ENCODE measurements around the gene OR6A2. TPM values are rescaled to one million over a fixed set of nuclear protein-coding genes. Genes with fewer than 3 reads are reported as not detected.
A peak's percentile ranks its signal among the peaks of the same experiment; 100 is the strongest.

OR6A2 gene
- total and polyA plus RNA-seq, 9 of the 15 experiments (the other 6 are each of a cell fraction or from before 2014, with no cell fraction given) = 0.04 to 0.69 (median 0.35) TPM; not detected in 2

DNA sequence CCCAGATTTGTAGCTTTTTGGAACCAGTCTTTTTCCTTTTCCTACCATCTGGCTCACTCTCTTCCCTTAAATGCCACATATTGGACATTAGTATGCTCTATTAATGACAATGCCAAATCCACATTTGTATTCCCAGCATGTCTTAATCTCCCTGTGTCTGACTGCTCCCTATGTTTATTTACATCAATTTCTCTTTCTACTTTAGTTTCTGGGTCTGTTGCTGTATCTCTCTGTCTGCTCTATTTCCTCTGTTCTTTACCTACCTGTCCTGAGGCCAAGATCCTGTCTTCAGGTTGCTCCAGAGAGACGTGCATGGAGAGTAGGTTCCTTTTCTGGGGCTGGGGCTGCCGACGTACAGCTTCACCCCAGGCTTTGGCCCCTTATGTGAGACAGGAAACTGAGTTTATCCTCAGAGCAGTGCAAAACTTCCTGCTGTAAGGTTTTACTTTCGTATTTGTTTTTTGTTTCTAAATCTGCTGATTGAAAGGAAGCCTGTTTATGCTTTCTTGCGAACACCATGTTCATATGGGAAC is 53.3 kb downstream of the OR6A2 start:
- ATAC-seq (peak; percentile 49), FAIRE-seq (no peak), DNase-seq (ENCODE audit: extremely low read depth in 1 of 4, low spot score in 3 of 4) (no peak)
- POLR2A ChIA-PET = interaction anchor here (0.7 to 2.1 kb wide), 4 partner anchors 9 to 122 kb away, joined by 3 to 10 read pairs (median 6); no protein-coding TSS in a partner anchor
- Histone ChIP-seq H3K9me1 (ENCODE audit: control insufficient read depth, insufficient read depth, low read length) (no peaks in the 10 kb centered on the region), H3K27me3 (ENCODE audit: control insufficient read depth in 2 of 2, insufficient read depth in 2 of 2, low read length in 2 of 2) (no peaks in the 10 kb centered on the region), H3K79me2 (ENCODE audit: control insufficient read depth, insufficient read depth, low read length) (no peaks in the 10 kb centered on the region), H3K4me1 (replicated peaks in 1 of 2; ENCODE audit: control insufficient read depth in 2 of 2, insufficient read depth in 2 of 2, low read length in 2 of 2) (peaks cover 0 to 50% of the 10 kb centered on the region in 2 experiments), H3K27ac (ENCODE audit: extremely low read depth, low read depth, low read length) (peak overlapping the region; percentile 72), H4K20me1 (replicated peaks; ENCODE audit: control insufficient read depth, insufficient read depth, low read length) (no peaks in the 10 kb centered on the region), H3K4me2 (ENCODE audit: insufficient read depth, low read length) (peak overlapping the region; percentile 53), H3K36me3 (ENCODE audit: control insufficient read depth, insufficient read depth, low read length) (no peaks in the 10 kb centered on the region), H3K9ac (ENCODE audit: insufficient read depth in 1 of 2, low read depth in 2 of 2, low read length in 2 of 2) (peak overlapping the region in 1 of 2 experiments; percentile 48; a peak in 2 of 4 replicates), H3K9me3 (replicated peaks; ENCODE audit: control insufficient read depth, insufficient read depth, low read depth, low read length) (0 out of 2 replicates have a peak, but pooled peaks cover 3% of the 10 kb centered on the region), H3K4me3 (no peak overlapping the region), H2AFZ (ENCODE audit: low read depth, low read length) (peak overlapping the region; percentile 82)
- in situ Hi-C loops (cut with MboI) (no loop called here), intact Hi-C loops (cut with micrococcal nuclease) (no loop called here)
- CTCF ChIA-PET (ENCODE audit: low intra/inter-chr PET ratio) = no interaction called here
- WGBS (ENCODE audit: insufficient coverage, low coverage, missing lambda C conversion rate) = 43% methylated on average over 5 of the region's 5 CpGs
- TF ChIP-seq MAZ (CRISPR knock-in tag; conservative IDR thresholded peaks at IDR 0.05 in 1 of 2, IDR thresholded peaks at IDR 0.05 in 1 of 2) = 0 out of 4 replicates have a peak, but pooled peaks of 1 of the 2 experiments have one; percentile 15
- 0 out of 2 replicates have a peak, but pooled peaks have one; percentile 3 for TF ChIP-seq GATA2 (CRISPR knock-in tag; IDR thresholded peaks at IDR 0.05)
- TF ChIP-seq TRIM24 (IDR thresholded peaks at IDR 0.05) = 0 out of 4 replicates have a peak, but pooled peaks of 1 of the 2 experiments have one; percentile 18
- TF ChIP-seq ETV5 (CRISPR knock-in tag; IDR thresholded peaks at IDR 0.05; ENCODE audit: low read depth) = 0 out of 2 replicates have a peak, but pooled peaks have one; percentile 23
- peak; percentile 28 for TF ChIP-seq ETV1 (tag; conservative IDR thresholded peaks at IDR 0.05; ENCODE audit: low read depth)
- no peak for TF ChIP-seq RB1 (IDR thresholded peaks at IDR 0.05; ENCODE audit: low read depth)
- TF ChIP-seq RBBP5 (IDR thresholded peaks at IDR 0.05; ENCODE audit: borderline replicate concordance, insufficient read depth, low read length, poor library complexity, severe bottlenecking) = no peak
- TF ChIP-seq ZNF584 (CRISPR knock-in tag; IDR thresholded peaks at IDR 0.05; ENCODE audit: low read depth) = 0 out of 2 replicates have a peak, but pooled peaks have one; percentile 1
- TF ChIP-seq ZNF551 (CRISPR knock-in tag; IDR thresholded peaks at IDR 0.05) = no peak
- peak; percentile 9; the same call in 1 of the 2 replicates for TF ChIP-seq GABPA (tag; conservative IDR thresholded peaks at IDR 0.05; ENCODE audit: low read depth)
- TF ChIP-seq, protein P1, sequence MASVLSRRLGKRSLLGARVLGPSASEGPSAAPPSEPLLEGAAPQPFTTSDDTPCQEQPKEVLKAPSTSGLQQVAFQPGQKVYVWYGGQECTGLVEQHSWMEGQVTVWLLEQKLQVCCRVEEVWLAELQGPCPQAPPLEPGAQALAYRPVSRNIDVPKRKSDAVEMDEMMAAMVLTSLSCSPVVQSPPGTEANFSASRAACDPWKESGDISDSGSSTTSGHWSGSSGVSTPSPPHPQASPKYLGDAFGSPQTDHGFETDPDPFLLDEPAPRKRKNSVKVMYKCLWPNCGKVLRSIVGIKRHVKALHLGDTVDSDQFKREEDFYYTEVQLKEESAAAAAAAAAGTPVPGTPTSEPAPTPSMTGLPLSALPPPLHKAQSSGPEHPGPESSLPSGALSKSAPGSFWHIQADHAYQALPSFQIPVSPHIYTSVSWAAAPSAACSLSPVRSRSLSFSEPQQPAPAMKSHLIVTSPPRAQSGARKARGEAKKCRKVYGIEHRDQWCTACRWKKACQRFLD (CRISPR knock-in tag; IDR thresholded peaks at IDR 0.05) = peak; percentile 59; the same call in 1 of the 2 replicates
- TF ChIP-seq, protein P2, sequence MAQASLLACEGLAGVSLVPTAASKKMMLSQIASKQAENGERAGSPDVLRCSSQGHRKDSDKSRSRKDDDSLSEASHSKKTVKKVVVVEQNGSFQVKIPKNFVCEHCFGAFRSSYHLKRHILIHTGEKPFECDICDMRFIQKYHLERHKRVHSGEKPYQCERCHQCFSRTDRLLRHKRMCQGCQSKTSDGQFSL (CRISPR knock-in tag; IDR thresholded peaks at IDR 0.05) = no peak
- TF ChIP-seq, protein P2 (tag; IDR thresholded peaks at IDR 0.05) = 0 out of 4 replicates have a peak, but pooled peaks of 1 of the 2 experiments have one; percentile 3
- TF ChIP-seq, protein P3, sequence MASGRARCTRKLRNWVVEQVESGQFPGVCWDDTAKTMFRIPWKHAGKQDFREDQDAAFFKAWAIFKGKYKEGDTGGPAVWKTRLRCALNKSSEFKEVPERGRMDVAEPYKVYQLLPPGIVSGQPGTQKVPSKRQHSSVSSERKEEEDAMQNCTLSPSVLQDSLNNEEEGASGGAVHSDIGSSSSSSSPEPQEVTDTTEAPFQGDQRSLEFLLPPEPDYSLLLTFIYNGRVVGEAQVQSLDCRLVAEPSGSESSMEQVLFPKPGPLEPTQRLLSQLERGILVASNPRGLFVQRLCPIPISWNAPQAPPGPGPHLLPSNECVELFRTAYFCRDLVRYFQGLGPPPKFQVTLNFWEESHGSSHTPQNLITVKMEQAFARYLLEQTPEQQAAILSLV (tag; IDR thresholded peaks at IDR 0.05) = 0 out of 2 replicates have a peak, but pooled peaks have one; percentile 20
- BruUV-seq (replicated peaks) = no TSS peak
